ENCODE results near the gene LXN.

GRCh38 chr3:158658889-158659288 lies 13.6 kb downstream of the LXN start:
- TF ChIP-seq ZNF274 (IDR thresholded peaks at IDR 0.05; ENCODE audit: low read depth, low read length) (no peak), YY1 (IDR thresholded peaks at IDR 0.05; ENCODE audit: insufficient read depth, insufficient read length) (no peak), SUZ12 (IDR thresholded peaks at IDR 0.05; ENCODE audit: extremely low read depth, insufficient read depth, insufficient read length) (no peak)

All from NT2/D1 (cell line).